ENCODE measurements around the gene A3GALT2. TPM values are rescaled to one million over a fixed set of nuclear protein-coding genes. Genes with fewer than 3 reads are reported as not detected.

Gene A3GALT2
- total RNA-seq, 1 experiment from 2014 or later, result not detected

DNA sequence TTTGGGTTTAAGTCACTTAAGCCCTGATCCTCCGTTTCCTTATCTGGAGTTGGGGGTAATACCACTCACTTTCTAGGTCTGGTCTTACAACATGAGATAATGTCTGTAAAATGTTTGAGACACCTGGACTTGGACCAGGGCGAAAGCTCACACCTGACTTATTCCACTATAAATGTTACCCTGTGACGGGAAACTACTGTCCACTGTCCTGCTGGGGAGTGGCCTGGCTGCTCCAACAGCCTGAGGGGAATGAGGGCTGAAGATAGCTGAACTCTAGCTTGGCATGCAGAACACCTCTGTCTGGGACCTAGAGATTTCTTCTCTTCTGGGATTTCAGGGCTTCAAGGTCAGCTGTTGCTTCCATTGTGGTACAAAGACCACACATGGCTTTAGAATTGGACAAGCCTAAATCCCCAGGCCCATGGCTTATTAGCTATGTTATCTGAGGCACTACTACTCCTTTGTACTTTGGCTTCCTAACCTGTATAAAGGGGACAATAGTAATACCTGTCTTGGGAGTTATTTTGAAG is 9.5 kb upstream of the A3GALT2 start:
- Mint-ChIP-seq H3K4me3 (no peak overlapping the region), H3K9me3 (no peaks in the 10 kb centered on the region), H3K4me1 (peaks cover 0 to 3% of the 10 kb centered on the region in 2 experiments; a peak in 2 of 4 replicates), H3K36me3 (ENCODE audit: insufficient read depth in 1 of 3, low read depth in 3 of 3) (peaks cover 7 to 58% (median 12%) of the 10 kb centered on the region in 3 experiments; a peak in 6 of 7 replicates), H3K27me3 (ENCODE audit: low read depth) (peaks cover 1% of the 10 kb centered on the region; the same call in 1 of the 2 replicates), H3K27ac (no peak overlapping the region)
- H2BK5ac ChIP-seq (ENCODE audit: insufficient read length, low read length), result no peak overlapping the region
- H4K8ac ChIP-seq (replicated peaks; ENCODE audit: insufficient read length, low read depth, low read length), result no peak overlapping the region
- no peaks in the 10 kb centered on the region for H4K20me1 ChIP-seq (ENCODE audit: control insufficient read depth, insufficient read depth, insufficient read length)
- no peak overlapping the region for H2BK12ac ChIP-seq (ENCODE audit: insufficient read length, low read depth, low read length)
- H2BK20ac ChIP-seq (ENCODE audit: low read depth, low read length, poor library complexity, severe bottlenecking), result no peak overlapping the region
- H3K56ac ChIP-seq (ENCODE audit: insufficient read length, low read depth, low read length), result no peak overlapping the region
- no peak overlapping the region for H3K4me2 ChIP-seq (ENCODE audit: insufficient read depth, insufficient read length, low read length)
- H2AK5ac ChIP-seq (ENCODE audit: insufficient read length, low read length), result no peak overlapping the region
- no peaks in the 10 kb centered on the region for H3K4me1 ChIP-seq (ENCODE audit: insufficient read depth, low read length)
- H3K14ac ChIP-seq (ENCODE audit: insufficient read depth, low read length), result no peak overlapping the region
- no peak for TF ChIP-seq CTCF (conservative IDR thresholded peaks at IDR 0.05)
- no peak overlapping the region for H3K18ac ChIP-seq (ENCODE audit: insufficient read length, low read depth, low read length)
- no peak overlapping the region for H3K27ac ChIP-seq (ENCODE audit: insufficient read length, low read depth, low read length)
- no peak overlapping the region for H3K4ac ChIP-seq (ENCODE audit: low read depth, low read length)
- H3K9ac ChIP-seq (ENCODE audit: extremely low read depth, insufficient read length, low read length), result no peak overlapping the region
- WGBS (ENCODE audit: extremely low coverage, insufficient read length, low lambda C conversion rate), result no CpG with 5 or more reads among the region's 3 CpGs
- H3K27me3 ChIP-seq (ENCODE audit: insufficient read depth, low read length), result no peaks in the 10 kb centered on the region
- H3T11ph ChIP-seq (ENCODE audit: low read length), result no peak overlapping the region
- H2AFZ ChIP-seq (ENCODE audit: low read length), result no peak overlapping the region
- H3K23me2 ChIP-seq (ENCODE audit: insufficient read length, low read depth, low read length, poor library complexity, severe bottlenecking), result no peaks in the 10 kb centered on the region
- H3K79me2 ChIP-seq (ENCODE audit: insufficient read depth, low read length), result no peaks in the 10 kb centered on the region
- H4K5ac ChIP-seq (ENCODE audit: insufficient read length, low read depth, low read length), result no peak overlapping the region
- no peak overlapping the region for H3K23ac ChIP-seq (ENCODE audit: insufficient read length, low read depth, low read length)
- H3K9me3 ChIP-seq (ENCODE audit: control insufficient read depth, low read depth, low read length), result no peaks in the 10 kb centered on the region
- H2BK15ac ChIP-seq (ENCODE audit: low read depth, low read length), result no peak overlapping the region
- no peak overlapping the region for H2BK120ac ChIP-seq (ENCODE audit: low read depth, low read length, poor library complexity, severe bottlenecking)
- no peaks in the 10 kb centered on the region for H3K79me1 ChIP-seq (ENCODE audit: insufficient read depth, low read depth, low read length, poor library complexity, severe bottlenecking)
- no peak for DNase-seq
- no peak overlapping the region for H4K91ac ChIP-seq (ENCODE audit: insufficient read length, low read depth, low read length)

Measured in H9 (cell line).